ENCODE data around the gene ACVR1C. TPM values are rescaled to one million over a fixed set of nuclear protein-coding genes. Genes with fewer than 3 reads are reported as not detected.
A peak's percentile ranks its signal among the peaks of the same experiment; 100 is the strongest.

ACVR1C gene
- total RNA-seq, 2 donors from 2014 or later: 3.3 to 8.5 TPM

DNA sequence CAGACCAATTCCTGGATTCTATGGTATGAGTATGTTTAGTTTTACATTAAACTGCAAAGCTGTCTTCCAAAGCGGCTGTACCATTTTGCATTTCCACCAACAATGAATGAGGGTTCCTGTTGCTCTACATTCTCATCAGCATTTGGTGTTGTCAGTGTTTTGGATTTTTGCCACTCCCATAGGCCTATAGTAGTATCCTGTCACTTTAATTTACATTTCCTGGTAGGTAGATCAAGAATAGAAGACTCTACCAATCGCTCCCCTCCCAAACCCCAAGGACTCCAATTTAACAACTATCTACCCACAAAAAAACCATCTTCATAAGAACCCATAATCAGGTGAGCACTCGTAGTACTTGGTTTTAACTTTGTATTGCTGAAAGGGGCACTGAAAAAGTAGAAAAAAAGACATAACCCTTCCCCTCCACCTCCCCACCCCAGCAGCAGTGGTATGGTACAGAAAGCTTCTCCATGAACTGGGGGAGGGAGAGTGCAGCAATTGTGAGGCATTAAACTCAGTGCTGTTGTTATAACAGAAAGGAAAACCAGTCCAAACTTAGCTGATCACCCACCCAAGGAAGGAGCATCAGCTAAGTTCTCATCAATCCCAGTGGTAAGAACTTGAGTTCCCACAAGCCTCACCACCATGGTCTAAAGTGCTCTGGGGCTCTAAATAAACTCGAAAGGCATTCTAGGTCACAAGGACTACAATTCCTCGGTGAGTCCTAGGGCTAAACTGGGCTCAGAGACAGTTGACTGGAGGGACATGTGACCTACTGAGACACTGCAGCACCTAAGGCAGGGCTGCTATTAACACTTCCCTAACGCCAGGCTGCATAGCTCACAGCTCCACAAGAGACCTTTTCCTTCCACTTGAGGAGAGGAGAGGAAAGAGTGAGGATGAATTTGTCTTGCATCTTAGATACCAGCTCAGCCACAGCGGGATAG lies 149.3 kb downstream of the ACVR1C start:
- H3K9me3 ChIP-seq (ENCODE audit: control insufficient read depth, low read length, poor library complexity, severe bottlenecking): no peaks in the 10 kb centered on the region
- ATAC-seq (no peak), DNase-seq (no peak)
- Mint-ChIP-seq H3K36me3 (ENCODE audit: low read depth) (no peaks in the 10 kb centered on the region), H3K4me3 (no peak overlapping the region), H3K4me1 (peaks cover 15% of the 10 kb centered on the region), H3K27me3 (no peaks in the 10 kb centered on the region), H3K27ac (no peak overlapping the region)

DNA sequence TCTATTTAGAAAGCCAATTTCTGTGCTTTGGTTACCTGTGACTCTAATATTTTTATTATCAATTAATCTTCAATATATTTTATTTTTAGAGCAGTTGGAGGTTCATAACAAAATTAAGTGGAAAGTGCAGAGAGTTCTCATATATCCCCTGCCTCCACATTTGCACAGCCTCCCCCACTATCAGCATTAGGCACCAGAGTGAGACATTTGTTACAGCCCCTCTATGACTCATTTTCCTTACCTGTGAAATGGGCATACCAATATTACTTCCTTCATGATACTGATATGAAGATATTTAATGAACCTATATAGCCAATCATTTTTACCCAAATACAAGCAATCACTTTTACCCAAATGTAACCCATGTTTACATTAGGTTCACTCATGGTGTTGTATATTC lies 150.7 kb downstream of the ACVR1C start:
- H3K4me3 Mint-ChIP-seq: no peak overlapping the region
- no peaks in the 10 kb centered on the region for H3K27me3 Mint-ChIP-seq
- H3K4me1 Mint-ChIP-seq: peaks cover 18% of the 10 kb centered on the region
- H3K36me3 Mint-ChIP-seq (ENCODE audit: low read depth): no peaks in the 10 kb centered on the region
- DNase-seq: no peak
- ATAC-seq: no peak
- no peaks in the 10 kb centered on the region for H3K9me3 ChIP-seq (ENCODE audit: control insufficient read depth, low read length, poor library complexity, severe bottlenecking)
- peak overlapping the region; percentile 54 for H3K27ac Mint-ChIP-seq

DNA sequence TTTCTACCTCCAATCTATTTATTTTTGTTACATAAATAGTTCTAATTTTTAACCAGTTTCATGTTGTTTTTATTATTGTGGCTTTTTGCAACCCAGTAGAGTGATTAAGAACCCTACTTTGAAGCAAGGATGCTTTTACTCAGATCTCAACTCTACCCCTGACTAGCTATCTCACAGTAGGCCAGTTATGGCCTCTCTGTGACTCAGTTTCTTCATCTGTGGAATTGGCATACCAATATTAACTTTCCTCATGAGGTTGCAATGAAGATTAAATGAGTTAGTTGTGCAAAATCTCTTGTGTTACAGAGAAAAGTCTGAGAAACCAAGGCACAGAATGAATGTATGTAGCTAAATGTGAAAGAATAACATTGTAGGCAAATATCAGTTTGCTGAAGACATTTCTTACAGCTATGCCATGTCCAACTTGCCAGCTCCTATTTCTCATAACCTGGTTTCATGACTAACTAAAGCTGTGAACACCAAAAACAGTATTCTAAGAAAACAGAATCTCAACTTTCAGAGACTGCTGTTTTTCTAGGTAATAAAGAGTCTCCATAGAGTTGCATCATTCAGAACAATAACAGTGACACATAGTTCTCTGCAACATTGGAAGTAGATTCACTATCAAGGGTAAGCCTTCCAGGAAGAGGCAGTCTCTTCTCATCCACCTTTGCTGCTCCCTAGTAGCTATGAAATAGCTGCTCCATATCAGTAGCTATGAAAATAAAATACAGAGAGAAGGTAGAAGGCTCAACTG lies 151.5 kb downstream of the ACVR1C start:
- Mint-ChIP-seq H3K4me1 (peaks cover 18% of the 10 kb centered on the region), H3K4me3 (no peak overlapping the region), H3K27me3 (no peaks in the 10 kb centered on the region), H3K36me3 (ENCODE audit: low read depth) (no peaks in the 10 kb centered on the region), H3K27ac (peak overlapping the region; percentile 54)
- ATAC-seq (no peak), DNase-seq (no peak)
- H3K9me3 ChIP-seq (ENCODE audit: control insufficient read depth, low read length, poor library complexity, severe bottlenecking): no peaks in the 10 kb centered on the region

Other genes with a start within 250 kb of the ACVR1C start
- gene CYTIP, start 184.8 kb downstream of the ACVR1C start, total RNA-seq: 100 to 1,000 TPM; 286 to 294 TPM
- 10 to 100 TPM; 37.4 to 38.2 TPM for gene ACVR1, start 247.5 kb upstream of the ACVR1C start, total RNA-seq

Measured in T-helper 17 cell (primary cell).